Endothelial cell (in vitro differentiated cells): ENCODE results near the gene VSIG10L. TPM values are rescaled to one million over a fixed set of nuclear protein-coding genes. Genes with fewer than 3 reads are reported as not detected.
A peak's percentile ranks its signal among the peaks of the same experiment; 100 is the strongest.

ENCODE experiments used
- DNase-seq: peaks from one replicate; pipeline ENCODE4 v3.0.0; 2021; ENCODE audit warnings: low spot score
- H3K27ac Mint-ChIP-seq: one replicate; pipeline ENCODE4 v1.8.0; 2021; ENCODE audit warnings: mixed read lengths, inconsistent platforms; ENCODE audit not compliant: unreplicated experiment
- H3K27me3 Mint-ChIP-seq: one replicate; pipeline ENCODE4 v1.8.0; 2021; ENCODE audit warnings: mild to moderate bottlenecking, moderate library complexity, mixed read lengths, inconsistent platforms; ENCODE audit not compliant: unreplicated experiment
- H3K36me3 Mint-ChIP-seq: one replicate; pipeline ENCODE4 v1.8.0; 2021; ENCODE audit warnings: mild to moderate bottlenecking, low read depth, mixed read lengths, inconsistent platforms; ENCODE audit not compliant: unreplicated experiment
- H3K4me1 Mint-ChIP-seq: one replicate; pipeline ENCODE4 v1.8.0; 2021; ENCODE audit warnings: mild to moderate bottlenecking, mixed read lengths, inconsistent platforms; ENCODE audit not compliant: unreplicated experiment
- H3K4me3 Mint-ChIP-seq: one replicate; pipeline ENCODE4 v1.8.0; 2021; ENCODE audit warnings: mild to moderate bottlenecking, mixed read lengths, inconsistent platforms; ENCODE audit not compliant: unreplicated experiment
- H3K9me3 Mint-ChIP-seq: one replicate; pipeline ENCODE4 v1.8.0; 2021; ENCODE audit warnings: mixed read lengths, inconsistent platforms; ENCODE audit not compliant: unreplicated experiment
- CTCF ChIP-seq: fragments of 200-600 bp; sonication (generic); IDR thresholded peaks from one replicate; pipeline ENCODE4 v1.5.0; 2021; ENCODE audit warnings: antibody characterized with exemption; ENCODE audit not compliant: unreplicated experiment
- total RNA-seq: library from RNA; stranded (reverse); fragmentation: NEBNext Ultra II Directional; extraction: Animal tissue kit (Norgen Biotek cat#: 25700); gene quantifications from one replicate; pipeline ENCODE4 v1.2.1, GENCODE V29; 2021; ENCODE audit not compliant: unreplicated experiment

VSIG10L gene
- total RNA-seq, 1 donor from 2014 or later, result 5.9 TPM

GRCh38 chr19:51368366-51369282, 26.7 kb upstream of the VSIG10L start, which contains the start of gene CLDND2:
TSS of gene CLDND2 (minus strand) at chr19:51369003. CDS start at chr19:51368577, 426 bp downstream.
- no peak for TF ChIP-seq CTCF
- Mint-ChIP-seq H3K9me3 (no peaks in the 10 kb centered on the region), H3K27ac (no peak within 1 kb of the TSS), H3K36me3 (peaks cover 10% of the 10 kb centered on the region), H3K4me1 (peaks cover 22% of the 10 kb centered on the region), H3K27me3 (peaks cover 15% of the 10 kb centered on the region), H3K4me3 (peak within 1 kb of the TSS; percentile 96)
- DNase-seq, result no peak

GRCh38 chr19:51367565-51368365, 25.8 kb upstream of the VSIG10L start:
- Mint-ChIP-seq H3K9me3 (no peaks in the 10 kb centered on the region), H3K27me3 (peaks cover 14% of the 10 kb centered on the region), H3K4me1 (peaks cover 19% of the 10 kb centered on the region), H3K36me3 (peaks cover 10% of the 10 kb centered on the region), H3K4me3 (peak overlapping the region; percentile 96), H3K27ac (no peak overlapping the region)
- no peak for TF ChIP-seq CTCF
- peak; percentile 98 for DNase-seq

- Mint-ChIP-seq H3K27ac (no peak overlapping the region), H3K9me3 (no peaks in the 10 kb centered on the region), H3K4me1 (peaks cover 18% of the 10 kb centered on the region), H3K4me3 (peak overlapping the region; percentile 96), H3K36me3 (peaks cover 10% of the 10 kb centered on the region), H3K27me3 (peaks cover 14% of the 10 kb centered on the region)
- TF ChIP-seq CTCF, result no peak
- no peak for DNase-seq
Measured at GRCh38 chr19:51367255-51367564, 25.3 kb upstream of the VSIG10L start.

GRCh38 chr19:51366389-51367254, 24.7 kb upstream of the VSIG10L start:
- peak overlapping the region; percentile 96 for H3K4me3 Mint-ChIP-seq
- peak overlapping the region; percentile 89 for H3K27ac Mint-ChIP-seq

More at GRCh38 chr19:51366389-51367254, 24.7 kb upstream of the VSIG10L start:
- peak; percentile 97 for DNase-seq
- no peak for TF ChIP-seq CTCF
- peaks cover 18% of the 10 kb centered on the region for H3K4me1 Mint-ChIP-seq
- peaks cover 12% of the 10 kb centered on the region for H3K27me3 Mint-ChIP-seq
- H3K36me3 Mint-ChIP-seq, result peaks cover 10% of the 10 kb centered on the region
- H3K9me3 Mint-ChIP-seq, result no peaks in the 10 kb centered on the region
